ENCODE measurements around the gene HRK.

The HRK gene

DNA sequence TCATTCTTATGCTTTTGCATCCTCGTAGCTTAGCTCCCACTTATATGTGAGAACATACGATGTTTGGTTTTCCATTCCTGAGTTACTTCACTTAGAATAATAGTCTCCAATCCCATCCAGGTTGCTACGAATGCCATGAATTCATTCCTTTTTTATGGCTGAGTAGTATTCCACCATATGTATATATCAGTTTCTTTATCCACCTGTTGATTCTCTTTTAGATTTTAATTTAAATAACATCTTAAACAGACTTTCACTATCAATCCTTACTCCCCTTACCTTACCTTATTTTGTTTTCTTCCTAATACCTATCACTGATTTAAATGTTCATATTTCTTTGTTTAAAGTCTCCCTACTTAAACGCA is 29.0 kb upstream of the HRK start:
- H3K27me3 ChIP-seq: peaks cover 66% of the 10 kb centered on the region
- TF ChIP-seq, protein P1, sequence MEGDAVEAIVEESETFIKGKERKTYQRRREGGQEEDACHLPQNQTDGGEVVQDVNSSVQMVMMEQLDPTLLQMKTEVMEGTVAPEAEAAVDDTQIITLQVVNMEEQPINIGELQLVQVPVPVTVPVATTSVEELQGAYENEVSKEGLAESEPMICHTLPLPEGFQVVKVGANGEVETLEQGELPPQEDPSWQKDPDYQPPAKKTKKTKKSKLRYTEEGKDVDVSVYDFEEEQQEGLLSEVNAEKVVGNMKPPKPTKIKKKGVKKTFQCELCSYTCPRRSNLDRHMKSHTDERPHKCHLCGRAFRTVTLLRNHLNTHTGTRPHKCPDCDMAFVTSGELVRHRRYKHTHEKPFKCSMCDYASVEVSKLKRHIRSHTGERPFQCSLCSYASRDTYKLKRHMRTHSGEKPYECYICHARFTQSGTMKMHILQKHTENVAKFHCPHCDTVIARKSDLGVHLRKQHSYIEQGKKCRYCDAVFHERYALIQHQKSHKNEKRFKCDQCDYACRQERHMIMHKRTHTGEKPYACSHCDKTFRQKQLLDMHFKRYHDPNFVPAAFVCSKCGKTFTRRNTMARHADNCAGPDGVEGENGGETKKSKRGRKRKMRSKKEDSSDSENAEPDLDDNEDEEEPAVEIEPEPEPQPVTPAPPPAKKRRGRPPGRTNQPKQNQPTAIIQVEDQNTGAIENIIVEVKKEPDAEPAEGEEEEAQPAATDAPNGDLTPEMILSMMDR (IDR thresholded peaks at IDR 0.05): no peak
- H3K4me1 ChIP-seq (ENCODE audit: control insufficient read depth in 1 of 2, insufficient read depth in 1 of 2, low read depth in 1 of 2, low read length in 1 of 2): peaks cover 5 to 13% of the 10 kb centered on the region in 2 experiments
- H3K36me3 ChIP-seq: no peaks in the 10 kb centered on the region
- H3K9me3 ChIP-seq: no peaks in the 10 kb centered on the region
- no peak overlapping the region for H3K27ac ChIP-seq
- H3K4me3 ChIP-seq (ENCODE audit: low read depth in 1 of 2, low read length in 1 of 2): peak overlapping the region; percentile 61 to 65

DNA sequence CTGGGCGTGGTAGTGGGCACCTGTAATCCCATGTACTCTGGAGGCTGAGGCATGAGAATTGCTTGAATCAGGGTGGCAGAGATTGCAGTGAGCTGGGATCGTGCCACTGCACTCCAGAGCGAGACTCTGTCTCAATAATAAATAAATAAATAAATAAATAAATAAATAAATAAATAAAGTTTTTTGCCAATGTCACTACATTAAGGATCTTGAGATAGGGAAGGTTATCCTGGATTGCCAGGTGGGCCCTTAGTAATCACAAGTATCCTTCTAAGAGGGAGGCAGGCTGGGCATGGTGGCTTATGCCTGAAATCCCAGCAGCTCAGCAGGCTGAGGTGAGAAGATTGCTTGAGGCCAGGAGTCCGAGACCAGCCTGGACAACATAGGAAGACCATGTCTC is 25.0 kb upstream of the HRK start:
- Histone ChIP-seq H3K27ac (no peak overlapping the region), H3K27me3 (peaks cover 93% of the 10 kb centered on the region), H3K36me3 (no peaks in the 10 kb centered on the region), H3K4me3 (ENCODE audit: low read depth in 1 of 2, low read length in 1 of 2) (no peak overlapping the region), H3K9me3 (no peaks in the 10 kb centered on the region), H3K4me1 (ENCODE audit: control insufficient read depth in 1 of 2, insufficient read depth in 1 of 2, low read depth in 1 of 2, low read length in 1 of 2) (peaks cover 2 to 4% of the 10 kb centered on the region in 2 experiments)
- TF ChIP-seq, protein P1 (IDR thresholded peaks at IDR 0.05): no peak

DNA sequence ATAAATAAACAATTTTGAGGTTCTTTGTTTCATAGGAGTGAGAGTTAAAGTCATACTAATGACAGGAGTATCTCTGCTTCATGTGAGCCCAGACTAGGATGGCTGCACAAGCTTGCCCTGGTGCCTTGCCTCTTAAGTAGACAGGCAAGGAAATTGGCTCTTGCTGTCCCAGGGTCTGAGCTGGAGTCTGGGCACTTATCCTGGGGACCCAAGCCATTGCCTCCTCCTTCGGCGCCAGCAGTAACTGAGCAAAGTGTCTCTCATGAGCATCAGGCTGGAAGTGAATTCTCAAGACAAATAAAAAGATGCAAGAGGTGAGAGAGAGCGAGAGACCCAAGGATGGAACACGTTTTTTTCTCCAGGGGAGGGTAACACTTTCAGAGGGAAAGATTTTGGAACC is 22.6 kb upstream of the HRK start:
- H3K36me3 ChIP-seq: no peaks in the 10 kb centered on the region
- H3K27me3 ChIP-seq: peaks cover 82% of the 10 kb centered on the region
- TF ChIP-seq, protein P1 (IDR thresholded peaks at IDR 0.05): no peak
- H3K4me1 ChIP-seq (ENCODE audit: control insufficient read depth in 1 of 2, insufficient read depth in 1 of 2, low read depth in 1 of 2, low read length in 1 of 2): no peaks in the 10 kb centered on the region
- H3K4me3 ChIP-seq (ENCODE audit: low read depth in 1 of 2, low read length in 1 of 2): no peak overlapping the region
- H3K27ac ChIP-seq: no peak overlapping the region
- no peaks in the 10 kb centered on the region for H3K9me3 ChIP-seq

DNA sequence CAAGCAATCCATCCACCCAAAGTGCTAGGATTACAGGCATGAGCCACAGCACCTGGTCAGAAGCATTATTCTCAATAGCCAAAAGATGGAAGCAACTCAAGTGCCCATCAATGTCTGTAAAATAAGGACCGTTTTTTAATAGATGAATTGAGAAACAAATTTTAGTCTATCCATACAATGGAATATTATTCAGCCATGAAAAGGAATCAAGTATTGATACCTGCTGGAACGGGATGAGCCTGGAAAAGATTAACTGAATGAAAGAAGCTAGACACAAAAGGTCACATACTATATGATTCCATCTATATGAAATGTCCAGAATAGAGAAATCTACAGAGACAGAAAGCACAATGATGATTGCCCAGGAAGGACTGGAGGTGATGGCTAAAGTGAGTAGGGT is 20.4 kb upstream of the HRK start:
- Histone ChIP-seq H3K36me3 (no peaks in the 10 kb centered on the region), H3K27ac (no peak overlapping the region), H3K27me3 (peaks cover 80% of the 10 kb centered on the region), H3K9me3 (no peaks in the 10 kb centered on the region), H3K4me3 (ENCODE audit: low read depth in 1 of 2, low read length in 1 of 2) (no peak overlapping the region), H3K4me1 (ENCODE audit: control insufficient read depth in 1 of 2, insufficient read depth in 1 of 2, low read depth in 1 of 2, low read length in 1 of 2) (no peaks in the 10 kb centered on the region)
- TF ChIP-seq, protein P1 (IDR thresholded peaks at IDR 0.05): no peak

DNA sequence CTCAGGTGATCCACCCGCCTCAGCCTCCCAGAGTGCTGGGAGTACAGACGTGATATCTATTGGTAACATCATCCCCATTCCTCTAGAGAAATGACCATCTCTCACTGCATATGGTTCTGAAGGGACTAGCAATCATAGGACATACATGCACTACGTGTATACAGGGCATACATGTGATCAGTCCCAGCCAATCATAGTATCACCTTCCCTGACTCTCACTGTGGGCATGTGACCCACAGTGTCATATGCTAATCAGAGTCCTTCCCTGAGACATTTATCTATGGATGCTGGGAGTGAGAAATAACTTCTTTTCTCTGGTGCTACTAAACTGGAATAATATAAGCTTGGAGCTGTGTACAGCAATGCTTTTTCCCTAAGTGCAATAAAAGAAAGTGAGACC is 17.4 kb upstream of the HRK start:
- no peaks in the 10 kb centered on the region for H3K9me3 ChIP-seq
- TF ChIP-seq, protein P1 (IDR thresholded peaks at IDR 0.05): no peak
- H3K4me1 ChIP-seq (ENCODE audit: control insufficient read depth in 1 of 2, insufficient read depth in 1 of 2, low read depth in 1 of 2, low read length in 1 of 2): no peaks in the 10 kb centered on the region
- no peaks in the 10 kb centered on the region for H3K36me3 ChIP-seq
- H3K27ac ChIP-seq: no peak overlapping the region
- H3K27me3 ChIP-seq: peaks cover 75% of the 10 kb centered on the region
- no peak overlapping the region for H3K4me3 ChIP-seq (ENCODE audit: low read depth in 1 of 2, low read length in 1 of 2)

DNA sequence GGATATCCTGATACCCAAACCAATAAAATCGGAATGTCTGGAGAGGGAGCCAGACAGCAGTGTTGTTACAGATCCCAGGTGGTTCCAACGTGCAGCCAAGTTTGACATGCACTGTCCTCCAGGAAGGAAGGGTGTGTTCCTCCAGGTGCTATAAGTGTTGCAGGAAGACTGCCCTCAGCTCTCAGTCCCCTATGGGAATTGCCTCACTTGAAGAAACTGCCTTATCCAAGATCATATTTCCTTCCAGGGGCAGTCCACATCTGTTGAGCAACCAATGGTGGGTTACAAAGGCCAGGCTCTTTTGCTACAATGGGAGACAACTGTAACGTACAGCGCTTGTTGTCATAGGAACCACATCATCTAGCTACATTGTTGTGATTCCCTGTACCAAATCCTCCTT is 16.2 kb upstream of the HRK start:
- TF ChIP-seq, protein P1 (IDR thresholded peaks at IDR 0.05): no peak
- H3K27me3 ChIP-seq: peaks cover 67% of the 10 kb centered on the region
- H3K4me3 ChIP-seq (ENCODE audit: low read depth in 1 of 2, low read length in 1 of 2): no peak overlapping the region
- H3K4me1 ChIP-seq (ENCODE audit: control insufficient read depth in 1 of 2, insufficient read depth in 1 of 2, low read depth in 1 of 2, low read length in 1 of 2): no peaks in the 10 kb centered on the region
- H3K27ac ChIP-seq: no peak overlapping the region
- no peaks in the 10 kb centered on the region for H3K36me3 ChIP-seq
- H3K9me3 ChIP-seq: no peaks in the 10 kb centered on the region
